Gastroesophageal sphincter (tissue), 3 donors: ENCODE measurements around the gene IL2RA.

Experiments used
- EP300 ChIP-seq: sonication (generic); formaldehyde crosslinking; IDR thresholded peaks from one replicate; pipeline ENCODE4 v1.6.1; 2017; ENCODE audit warnings: antibody characterized with exemption, mild to moderate bottlenecking
- POLR2A ChIP-seq, 2 donors: fragments of 450-650 bp; IDR thresholded peaks; one replicate each; pipeline ENCODE4 v1.6.1; 2017; ENCODE audit warnings: antibody characterized with exemption in 2 of 2, mild to moderate bottlenecking in 2 of 2, moderate library complexity in 1 of 2
- POLR2AphosphoS5 ChIP-seq: sonication (generic); formaldehyde crosslinking; IDR thresholded peaks from one replicate; pipeline ENCODE4 v1.6.1; 2017; ENCODE audit warnings: antibody characterized with exemption
- TF ChIP-seq, protein P1 (sequence below), 4 experiments: fragments of 200-600 bp in 2 of 4; fragments of 450-650 bp in 2 of 4; sonication (generic) in 1 of 4; IDR thresholded peaks; one replicate each; pipeline ENCODE4 v1.5.1; 2017 to 2019; ENCODE audit warnings: antibody characterized with exemption in 4 of 4, mild to moderate bottlenecking in 2 of 4, moderate library complexity in 2 of 4

DNA sequence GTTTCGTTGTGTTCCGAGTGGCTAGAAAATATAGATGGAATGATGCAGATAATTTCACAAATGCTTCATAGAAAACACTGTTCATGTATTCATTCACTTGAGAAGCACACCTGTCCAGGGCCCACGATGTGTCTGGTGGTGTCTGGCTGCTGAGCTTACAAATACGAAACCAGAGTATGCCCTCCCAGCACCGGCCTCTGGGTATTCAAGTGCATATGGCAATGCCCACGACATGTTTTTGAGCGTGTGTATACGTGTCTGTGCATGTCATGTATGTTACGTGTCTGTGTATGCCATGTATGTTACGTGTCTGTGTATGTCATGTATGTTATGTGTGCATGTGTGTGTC, 37.9 kb downstream of the IL2RA start:
- TF ChIP-seq, protein P1, sequence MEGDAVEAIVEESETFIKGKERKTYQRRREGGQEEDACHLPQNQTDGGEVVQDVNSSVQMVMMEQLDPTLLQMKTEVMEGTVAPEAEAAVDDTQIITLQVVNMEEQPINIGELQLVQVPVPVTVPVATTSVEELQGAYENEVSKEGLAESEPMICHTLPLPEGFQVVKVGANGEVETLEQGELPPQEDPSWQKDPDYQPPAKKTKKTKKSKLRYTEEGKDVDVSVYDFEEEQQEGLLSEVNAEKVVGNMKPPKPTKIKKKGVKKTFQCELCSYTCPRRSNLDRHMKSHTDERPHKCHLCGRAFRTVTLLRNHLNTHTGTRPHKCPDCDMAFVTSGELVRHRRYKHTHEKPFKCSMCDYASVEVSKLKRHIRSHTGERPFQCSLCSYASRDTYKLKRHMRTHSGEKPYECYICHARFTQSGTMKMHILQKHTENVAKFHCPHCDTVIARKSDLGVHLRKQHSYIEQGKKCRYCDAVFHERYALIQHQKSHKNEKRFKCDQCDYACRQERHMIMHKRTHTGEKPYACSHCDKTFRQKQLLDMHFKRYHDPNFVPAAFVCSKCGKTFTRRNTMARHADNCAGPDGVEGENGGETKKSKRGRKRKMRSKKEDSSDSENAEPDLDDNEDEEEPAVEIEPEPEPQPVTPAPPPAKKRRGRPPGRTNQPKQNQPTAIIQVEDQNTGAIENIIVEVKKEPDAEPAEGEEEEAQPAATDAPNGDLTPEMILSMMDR (IDR thresholded peaks at IDR 0.05), result no peak
- TF ChIP-seq POLR2A (IDR thresholded peaks at IDR 0.05), result no peak
- TF ChIP-seq POLR2AphosphoS5, result no peak
- TF ChIP-seq EP300, result no peak
